Raji (cell line): ENCODE measurements around the gene ALKBH6.

Experiments
- POLR2A ChIP-seq: IDR thresholded peaks from 2 replicates; pipeline ENCODE4 v1.6.1; 2011; ENCODE audit warnings: low read depth, low read length, control low read depth; ENCODE audit not compliant: insufficient read depth

Gene ALKBH6

GRCh38 chr19:36041831-36042230 is 27.8 kb upstream of the ALKBH6 start:
- TF ChIP-seq POLR2A = no peak

- no peak for TF ChIP-seq POLR2A
These were observed 26.5 kb upstream of the ALKBH6 start for GRCh38 chr19:36040495-36040894.

GRCh38 chr19:36032251-36033104 is 18.5 kb upstream of the ALKBH6 start, which contains the start of gene CLIP3:
TSS of gene CLIP3 (minus strand) at chr19:36032873. CDS start at chr19:36032357, 516 bp downstream.
- TF ChIP-seq POLR2A = no peak

- no peak for TF ChIP-seq POLR2A
These were observed 17.3 kb upstream of the ALKBH6 start for GRCh38 chr19:36031308-36031707.

GRCh38 chr19:36030264-36031148 is 16.5 kb upstream of the ALKBH6 start:
- no peak for TF ChIP-seq POLR2A

- no peak for TF ChIP-seq POLR2A
These were observed 14.5 kb upstream of the ALKBH6 start for GRCh38 chr19:36028313-36029041.

GRCh38 chr19:36027696-36028095 is 13.7 kb upstream of the ALKBH6 start:
- no peak for TF ChIP-seq POLR2A

GRCh38 chr19:36026091-36026876 is 12.3 kb upstream of the ALKBH6 start:
- TF ChIP-seq POLR2A = no peak

- no peak for TF ChIP-seq POLR2A
These were observed 11.5 kb upstream of the ALKBH6 start for GRCh38 chr19:36025541-36025940.

GRCh38 chr19:36023432-36023831 is 9.4 kb upstream of the ALKBH6 start:
- no peak for TF ChIP-seq POLR2A

GRCh38 chr19:36019061-36019670 is 5.2 kb upstream of the ALKBH6 start:
- TF ChIP-seq POLR2A = no peak

GRCh38 chr19:36013280-36014011 is 567 bp downstream of the ALKBH6 start:
- no peak for TF ChIP-seq POLR2A

- TF ChIP-seq POLR2A = no peak
These were observed 3.6 kb downstream of the ALKBH6 start for GRCh38 chr19:36010402-36010801.
